ENCODE measurements around the gene CDH13.
A peak's percentile ranks its signal among the peaks of the same experiment; 100 is the strongest.

CDH13 gene

DNA sequence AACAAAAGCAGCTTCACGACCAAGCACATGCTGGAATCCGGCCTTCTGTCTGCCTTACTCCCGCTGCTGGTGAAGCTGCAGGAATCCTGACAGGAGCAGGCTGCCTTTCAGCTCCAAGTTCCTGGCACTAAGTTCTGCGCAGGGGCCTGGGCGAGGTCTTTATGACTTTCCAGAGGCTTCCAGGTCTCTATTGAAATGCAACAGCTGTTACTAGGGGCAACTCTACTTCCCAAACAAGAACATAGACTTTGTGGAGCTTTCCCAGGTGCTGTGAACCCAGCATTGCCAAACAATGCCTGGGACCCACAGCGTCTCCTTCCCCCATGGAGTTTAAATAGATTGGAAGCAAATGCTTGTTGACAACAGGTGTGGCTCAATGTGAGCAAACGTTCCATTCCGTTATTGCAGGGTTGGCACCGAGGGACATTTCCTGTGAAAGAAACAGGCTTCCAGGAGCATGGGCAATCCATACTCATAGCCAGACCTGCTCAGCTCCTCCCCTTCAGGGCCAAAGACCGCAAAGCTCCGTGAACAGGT is 156.0 kb downstream of the CDH13 start:
- DNase-seq = peak; percentile 53

DNA sequence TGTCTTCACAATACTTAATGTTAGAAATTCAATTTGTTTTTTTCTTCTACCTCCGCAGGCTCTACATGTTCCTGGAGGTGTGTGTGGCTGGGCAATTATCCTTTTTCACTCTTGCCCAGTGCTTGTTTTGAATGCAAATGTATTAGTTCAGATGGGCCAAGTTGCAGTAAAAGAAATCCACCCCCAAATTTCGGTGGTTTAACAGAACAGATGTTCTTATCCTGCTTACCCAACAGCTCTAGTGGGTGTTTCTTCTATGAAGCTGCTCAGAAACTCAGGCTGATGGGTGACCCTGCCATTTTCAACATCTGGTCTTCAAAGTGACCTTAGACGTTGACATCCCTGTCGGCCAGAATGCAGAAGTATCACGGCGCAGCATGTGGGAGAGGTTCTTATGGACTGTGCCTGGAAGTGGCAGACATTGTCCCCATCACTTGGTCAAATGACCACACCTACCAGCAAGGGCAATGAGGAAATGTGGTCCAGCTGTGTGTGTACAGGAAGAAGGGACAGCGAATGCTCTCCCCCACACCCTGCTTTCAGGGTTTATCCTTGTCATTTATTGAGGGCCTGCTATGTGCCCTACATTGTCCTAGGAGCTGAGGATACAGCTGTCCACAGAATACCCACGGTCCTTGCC is 157.3 kb downstream of the CDH13 start:
- H4K8ac ChIP-seq (ENCODE audit: low read depth, low read length) = no peak overlapping the region
- H3K27me3 ChIP-seq (ENCODE audit: insufficient read depth, low read length, poor library complexity) = no peaks in the 10 kb centered on the region
- H3K36me3 ChIP-seq (ENCODE audit: control insufficient read depth, insufficient read depth, low read length) = no peaks in the 10 kb centered on the region
- H3K79me2 ChIP-seq (ENCODE audit: control insufficient read depth, insufficient read depth, low read length) = no peaks in the 10 kb centered on the region
- H3K79me1 ChIP-seq (ENCODE audit: low read length) = no peaks in the 10 kb centered on the region
- H3K9ac ChIP-seq (ENCODE audit: low read length) = no peak overlapping the region
- no peak overlapping the region for H2BK15ac ChIP-seq (replicated peaks; ENCODE audit: low read depth)
- H2AK5ac ChIP-seq (ENCODE audit: low read length) = no peak overlapping the region
- no peak overlapping the region for H2BK5ac ChIP-seq (ENCODE audit: low read length)
- H3K23ac ChIP-seq (ENCODE audit: low read length) = no peak overlapping the region
- H3K18ac ChIP-seq (ENCODE audit: low read length) = no peak overlapping the region
- no peak overlapping the region for H4K5ac ChIP-seq (ENCODE audit: low read length)
- no peak overlapping the region for H3K56ac ChIP-seq (ENCODE audit: low read length)
- no peak for DNase-seq
- no peak overlapping the region for H3K4ac ChIP-seq (ENCODE audit: low read depth, low read length)
- no peak overlapping the region for H3K27ac ChIP-seq (ENCODE audit: low read depth, low read length)
- H3K4me2 ChIP-seq (ENCODE audit: low read length) = no peak overlapping the region
- peaks cover 2% of the 10 kb centered on the region for H3K4me1 ChIP-seq (ENCODE audit: control insufficient read depth, low read depth, low read length)
- no peak overlapping the region for H2BK120ac ChIP-seq (ENCODE audit: low read depth, low read length)
- WGBS (ENCODE audit: extremely low coverage, insufficient coverage, low lambda C conversion rate) = no CpG with 5 or more reads among the region's 8 CpGs
- no peak overlapping the region for H3K4me3 ChIP-seq (ENCODE audit: low read length)

More for the DNA sequence above, 156.0 kb downstream of the CDH13 start:
- Histone ChIP-seq H3K4ac (ENCODE audit: low read depth, low read length) (no peak overlapping the region), H3K18ac (ENCODE audit: low read length) (no peak overlapping the region), H3K27ac (ENCODE audit: low read depth, low read length) (no peak overlapping the region), H3K79me2 (ENCODE audit: control insufficient read depth, insufficient read depth, low read length) (no peaks in the 10 kb centered on the region), H3K4me1 (ENCODE audit: control insufficient read depth, low read depth, low read length) (no peaks in the 10 kb centered on the region), H2AK5ac (ENCODE audit: low read length) (no peak overlapping the region), H3K4me2 (ENCODE audit: low read length) (no peak overlapping the region), H3K79me1 (ENCODE audit: low read length) (no peaks in the 10 kb centered on the region), H3K56ac (ENCODE audit: low read length) (no peak overlapping the region), H2BK120ac (ENCODE audit: low read depth, low read length) (no peak overlapping the region), H4K5ac (ENCODE audit: low read length) (no peak overlapping the region), H2BK15ac (replicated peaks; ENCODE audit: low read depth) (no peak overlapping the region), H3K23ac (ENCODE audit: low read length) (no peak overlapping the region), H2BK5ac (ENCODE audit: low read length) (no peak overlapping the region), H3K27me3 (ENCODE audit: insufficient read depth, low read length, poor library complexity) (no peaks in the 10 kb centered on the region), H4K8ac (ENCODE audit: low read depth, low read length) (no peak overlapping the region), H3K4me3 (ENCODE audit: low read length) (no peak overlapping the region), H3K36me3 (ENCODE audit: control insufficient read depth, insufficient read depth, low read length) (no peaks in the 10 kb centered on the region), H3K9ac (ENCODE audit: low read length) (no peak overlapping the region)
- WGBS (ENCODE audit: extremely low coverage, insufficient coverage, low lambda C conversion rate) = no CpG with 5 or more reads among the region's 11 CpGs

DNA sequence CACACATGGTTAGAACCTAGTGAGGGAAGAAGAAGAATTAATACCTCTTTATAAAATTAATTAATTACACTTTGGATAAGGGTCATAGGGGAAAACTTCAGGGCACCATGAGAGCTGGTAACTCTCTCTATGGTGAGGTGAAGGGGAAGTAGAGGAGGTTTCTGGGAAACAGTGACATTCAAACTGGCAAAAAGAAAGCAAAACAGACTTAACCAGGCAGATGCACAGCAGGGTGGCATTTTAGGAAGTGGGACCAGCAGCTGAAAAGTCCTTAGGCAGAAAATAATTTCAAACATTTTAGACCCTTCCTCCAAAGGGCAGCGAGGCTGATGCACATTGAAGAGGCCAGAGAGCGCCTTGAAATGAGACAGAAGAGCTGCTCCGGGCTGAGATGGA is 157.8 kb downstream of the CDH13 start:
- no peak overlapping the region for H3K9ac ChIP-seq (ENCODE audit: low read length)
- no peak overlapping the region for H3K4me3 ChIP-seq (ENCODE audit: low read length)
- no peak overlapping the region for H3K56ac ChIP-seq (ENCODE audit: low read length)
- H3K4me2 ChIP-seq (ENCODE audit: low read length) = no peak overlapping the region
- H3K4ac ChIP-seq (ENCODE audit: low read depth, low read length) = no peak overlapping the region
- no peak overlapping the region for H2BK5ac ChIP-seq (ENCODE audit: low read length)
- no peaks in the 10 kb centered on the region for H3K79me2 ChIP-seq (ENCODE audit: control insufficient read depth, insufficient read depth, low read length)
- H4K8ac ChIP-seq (ENCODE audit: low read depth, low read length) = no peak overlapping the region
- H3K27ac ChIP-seq (ENCODE audit: low read depth, low read length) = no peak overlapping the region
- no peak overlapping the region for H3K18ac ChIP-seq (ENCODE audit: low read length)
- H3K4me1 ChIP-seq (ENCODE audit: control insufficient read depth, low read depth, low read length) = peaks cover 2% of the 10 kb centered on the region
- no peaks in the 10 kb centered on the region for H3K27me3 ChIP-seq (ENCODE audit: insufficient read depth, low read length, poor library complexity)
- DNase-seq = no peak
- H3K23ac ChIP-seq (ENCODE audit: low read length) = no peak overlapping the region
- H2AK5ac ChIP-seq (ENCODE audit: low read length) = no peak overlapping the region
- H2BK120ac ChIP-seq (ENCODE audit: low read depth, low read length) = no peak overlapping the region
- WGBS (ENCODE audit: extremely low coverage, insufficient coverage, low lambda C conversion rate) = no CpG with 5 or more reads among the region's 3 CpGs
- H4K5ac ChIP-seq (ENCODE audit: low read length) = no peak overlapping the region
- H3K36me3 ChIP-seq (ENCODE audit: control insufficient read depth, insufficient read depth, low read length) = no peaks in the 10 kb centered on the region
- H3K79me1 ChIP-seq (ENCODE audit: low read length) = no peaks in the 10 kb centered on the region
- H2BK15ac ChIP-seq (replicated peaks; ENCODE audit: low read depth) = no peak overlapping the region

DNA sequence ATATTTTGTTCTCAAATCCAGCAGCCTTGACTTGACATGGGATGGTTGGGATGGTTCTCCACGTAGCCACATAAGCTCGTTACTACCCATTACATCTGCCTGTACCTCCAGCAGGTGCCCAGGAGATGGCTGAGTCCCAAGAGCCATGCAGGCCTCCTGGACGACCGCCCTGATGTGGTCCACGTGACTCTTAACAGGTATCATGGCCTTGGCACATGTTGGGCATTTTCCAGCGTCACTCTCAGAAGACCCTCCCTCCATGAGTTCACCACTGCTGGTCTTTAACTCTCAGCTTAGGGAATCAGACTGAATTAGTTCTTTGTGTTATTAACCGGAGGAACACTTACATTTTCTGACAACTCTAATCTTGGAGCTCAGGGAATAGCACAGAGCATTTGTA is 161.5 kb downstream of the CDH13 start:
- Histone ChIP-seq H4K8ac (ENCODE audit: low read depth, low read length) (no peak overlapping the region), H2BK120ac (ENCODE audit: low read depth, low read length) (no peak overlapping the region), H3K36me3 (ENCODE audit: control insufficient read depth, insufficient read depth, low read length) (no peaks in the 10 kb centered on the region), H3K79me1 (ENCODE audit: low read length) (no peaks in the 10 kb centered on the region), H3K56ac (ENCODE audit: low read length) (no peak overlapping the region), H2BK5ac (ENCODE audit: low read length) (no peak overlapping the region), H3K9ac (ENCODE audit: low read length) (no peak overlapping the region), H3K4ac (ENCODE audit: low read depth, low read length) (no peak overlapping the region), H3K18ac (ENCODE audit: low read length) (peak overlapping the region; percentile 69), H3K4me1 (ENCODE audit: control insufficient read depth, low read depth, low read length) (peaks cover 2% of the 10 kb centered on the region), H2BK15ac (replicated peaks; ENCODE audit: low read depth) (no peak overlapping the region), H4K5ac (ENCODE audit: low read length) (no peak overlapping the region), H3K4me2 (ENCODE audit: low read length) (no peak overlapping the region), H3K4me3 (ENCODE audit: low read length) (no peak overlapping the region), H2AK5ac (ENCODE audit: low read length) (no peak overlapping the region), H3K79me2 (ENCODE audit: control insufficient read depth, insufficient read depth, low read length) (no peaks in the 10 kb centered on the region), H3K23ac (ENCODE audit: low read length) (no peak overlapping the region), H3K27me3 (ENCODE audit: insufficient read depth, low read length, poor library complexity) (no peaks in the 10 kb centered on the region), H3K27ac (ENCODE audit: low read depth, low read length) (no peak overlapping the region)
- DNase-seq = no peak
- WGBS (ENCODE audit: extremely low coverage, insufficient coverage, low lambda C conversion rate) = no CpG with 5 or more reads among the region's 7 CpGs

DNA sequence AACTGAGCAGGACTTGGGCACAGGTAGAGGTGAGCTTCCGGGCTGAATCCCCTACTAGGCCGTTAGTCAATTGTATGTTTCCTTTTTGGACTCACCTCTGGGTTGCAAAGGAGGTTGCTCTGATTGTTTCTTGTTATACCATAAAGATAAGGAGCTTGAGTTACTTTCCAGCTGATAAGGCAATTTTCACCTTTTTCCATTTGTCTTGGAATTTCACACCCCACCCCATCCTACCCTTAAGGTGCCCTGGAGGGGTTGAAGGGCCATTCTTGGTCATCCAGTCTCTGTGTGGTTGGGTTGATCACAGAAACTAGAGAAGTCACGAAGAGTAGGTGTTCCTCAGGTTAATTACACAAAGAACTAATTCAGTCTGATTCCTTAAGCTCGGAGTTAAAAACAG is 162.2 kb downstream of the CDH13 start:
- no peak overlapping the region for H3K18ac ChIP-seq (ENCODE audit: low read length)

DNA sequence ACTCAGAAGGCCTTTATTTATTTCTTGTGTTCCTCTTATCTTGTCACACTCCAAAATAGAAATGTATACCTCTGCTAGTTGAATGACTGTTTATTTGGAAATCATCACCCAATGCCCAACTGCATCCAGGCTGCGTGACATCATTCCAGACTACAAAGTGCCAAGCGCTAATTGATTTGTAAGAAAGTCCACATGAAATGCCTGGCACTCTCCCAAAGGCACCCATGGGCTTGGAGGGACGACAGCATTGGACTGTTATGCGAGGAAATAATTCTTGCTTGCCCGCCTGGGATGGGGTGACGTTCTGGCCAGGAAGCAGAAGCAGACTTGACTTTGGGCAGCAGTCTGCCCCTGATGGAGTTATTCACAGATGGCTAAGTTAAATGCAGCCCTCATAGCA is 165.9 kb downstream of the CDH13 start:
- Histone ChIP-seq H3K4me2 (ENCODE audit: low read length) (no peak overlapping the region), H2BK120ac (ENCODE audit: low read depth, low read length) (no peak overlapping the region), H2AK5ac (ENCODE audit: low read length) (no peak overlapping the region), H3K79me1 (ENCODE audit: low read length) (no peaks in the 10 kb centered on the region), H3K4ac (ENCODE audit: low read depth, low read length) (no peak overlapping the region), H2BK5ac (ENCODE audit: low read length) (no peak overlapping the region), H4K8ac (ENCODE audit: low read depth, low read length) (no peak overlapping the region), H3K79me2 (ENCODE audit: control insufficient read depth, insufficient read depth, low read length) (no peaks in the 10 kb centered on the region), H3K56ac (ENCODE audit: low read length) (no peak overlapping the region), H4K5ac (ENCODE audit: low read length) (no peak overlapping the region), H2BK15ac (replicated peaks; ENCODE audit: low read depth) (no peak overlapping the region), H3K23ac (ENCODE audit: low read length) (no peak overlapping the region), H3K4me1 (ENCODE audit: control insufficient read depth, low read depth, low read length) (peaks cover 2% of the 10 kb centered on the region), H3K27ac (ENCODE audit: low read depth, low read length) (no peak overlapping the region), H3K18ac (ENCODE audit: low read length) (no peak overlapping the region), H3K9ac (ENCODE audit: low read length) (no peak overlapping the region), H3K4me3 (ENCODE audit: low read length) (no peak overlapping the region), H3K27me3 (ENCODE audit: insufficient read depth, low read length, poor library complexity) (no peaks in the 10 kb centered on the region), H3K36me3 (ENCODE audit: control insufficient read depth, insufficient read depth, low read length) (no peaks in the 10 kb centered on the region)
- no peak for DNase-seq
- WGBS (ENCODE audit: extremely low coverage, insufficient coverage, low lambda C conversion rate) = no CpG with 5 or more reads among the region's 6 CpGs

More for the DNA sequence above, 162.2 kb downstream of the CDH13 start:
- H3K27me3 ChIP-seq (ENCODE audit: insufficient read depth, low read length, poor library complexity) = no peaks in the 10 kb centered on the region
- H3K23ac ChIP-seq (ENCODE audit: low read length) = no peak overlapping the region
- H3K4me3 ChIP-seq (ENCODE audit: low read length) = no peak overlapping the region
- peaks cover 2% of the 10 kb centered on the region for H3K4me1 ChIP-seq (ENCODE audit: control insufficient read depth, low read depth, low read length)
- no peaks in the 10 kb centered on the region for H3K79me1 ChIP-seq (ENCODE audit: low read length)
- no peak overlapping the region for H2BK120ac ChIP-seq (ENCODE audit: low read depth, low read length)
- no peak overlapping the region for H3K9ac ChIP-seq (ENCODE audit: low read length)
- no peak overlapping the region for H3K56ac ChIP-seq (ENCODE audit: low read length)
- no peak overlapping the region for H4K5ac ChIP-seq (ENCODE audit: low read length)
- no peak overlapping the region for H2BK5ac ChIP-seq (ENCODE audit: low read length)
- WGBS (ENCODE audit: extremely low coverage, insufficient coverage, low lambda C conversion rate) = no CpG with 5 or more reads among the region's 4 CpGs
- no peak overlapping the region for H3K4ac ChIP-seq (ENCODE audit: low read depth, low read length)
- H3K27ac ChIP-seq (ENCODE audit: low read depth, low read length) = no peak overlapping the region
- H2AK5ac ChIP-seq (ENCODE audit: low read length) = no peak overlapping the region
- peak; percentile 91 for DNase-seq
- no peak overlapping the region for H3K4me2 ChIP-seq (ENCODE audit: low read length)
- H4K8ac ChIP-seq (ENCODE audit: low read depth, low read length) = no peak overlapping the region
- H3K36me3 ChIP-seq (ENCODE audit: control insufficient read depth, insufficient read depth, low read length) = no peaks in the 10 kb centered on the region
- no peak overlapping the region for H2BK15ac ChIP-seq (replicated peaks; ENCODE audit: low read depth)
- no peaks in the 10 kb centered on the region for H3K79me2 ChIP-seq (ENCODE audit: control insufficient read depth, insufficient read depth, low read length)

Measured in mesendoderm (in vitro differentiated cells).